Cardiac atrium fibroblast (primary cell): Measurements from ENCODE around the gene COA6. TPM values are rescaled to one million over a fixed set of nuclear protein-coding genes. Genes with fewer than 3 reads are reported as not detected.

ENCODE experiments used
- total RNA-seq: library from RNA; depleted of rRNA; stranded (reverse); fragments of >200 nt; gene quantifications from 2 replicates; pipeline ENCODE4 v1.2.3, GENCODE V29; 2015

COA6 gene, protein sequence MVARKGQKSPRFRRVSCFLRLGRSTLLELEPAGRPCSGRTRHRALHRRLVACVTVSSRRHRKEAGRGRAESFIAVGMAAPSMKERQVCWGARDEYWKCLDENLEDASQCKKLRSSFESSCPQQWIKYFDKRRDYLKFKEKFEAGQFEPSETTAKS
- 7.9 and 9.4 TPM in 2 replicates for total RNA-seq

DNA sequence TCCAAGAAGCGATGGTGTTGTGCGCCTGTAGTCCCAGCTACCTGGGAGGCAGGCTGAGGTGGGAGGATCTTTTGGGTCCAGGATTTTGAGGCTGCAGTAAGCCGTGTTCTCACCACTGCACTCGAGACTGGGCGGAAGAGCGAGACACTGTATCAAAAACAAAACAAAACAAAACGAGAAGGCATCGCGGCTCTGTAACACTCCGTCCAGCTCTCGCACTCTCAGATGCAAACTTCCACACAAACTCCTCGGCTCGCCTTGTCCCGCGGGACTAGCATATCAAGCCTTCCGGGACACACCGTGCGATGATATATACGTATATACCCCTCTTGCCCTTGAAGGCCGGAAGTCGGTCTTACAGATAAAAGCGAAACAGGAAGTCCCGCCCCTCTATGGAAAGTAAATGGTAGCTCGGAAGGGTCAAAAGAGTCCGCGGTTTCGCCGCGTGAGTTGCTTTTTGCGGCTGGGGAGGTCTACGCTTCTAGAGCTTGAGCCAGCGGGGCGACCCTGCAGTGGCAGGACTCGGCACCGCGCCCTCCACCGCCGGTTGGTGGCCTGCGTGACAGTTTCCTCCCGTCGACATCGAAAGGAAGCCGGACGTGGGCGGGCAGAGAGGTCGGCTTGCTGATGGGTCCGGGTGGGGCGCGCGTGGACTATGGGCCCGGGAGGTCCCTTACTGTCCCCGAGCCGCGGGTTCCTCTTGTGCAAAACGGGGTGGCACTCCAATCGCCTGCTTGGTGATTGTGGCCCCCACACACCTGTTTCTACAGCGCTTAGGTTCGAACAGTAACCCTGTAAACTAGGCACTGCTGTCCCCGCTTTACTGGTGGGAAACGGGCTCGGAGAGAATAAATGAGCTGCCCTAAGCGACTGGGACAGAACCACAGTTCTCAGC, at the start of gene COA6:
Gene COA6, plus strand, starts transcription at position 393 of the 895 bp plus-strand sequence. Its CDS starts 11 bp downstream, at position 404.

Other genes with a start within 250 kb of the COA6 start
- gene TARBP1, start 105.7 kb downstream of the COA6 start, total RNA-seq: 13.4 and 14.3 TPM in 2 replicates
- gene IRF2BP2, start 236.7 kb downstream of the COA6 start, total RNA-seq: 72.8 and 82.6 TPM in 2 replicates